GM23338 (cell line): ENCODE results near the gene ZFYVE26. TPM values are rescaled to one million over a fixed set of nuclear protein-coding genes. Genes with fewer than 3 reads are reported as not detected.

ENCODE experiments used
- ATAC-seq: fragments of 200-7000 bp; cut with Tn5 transposase; 3 replicates; pipeline ENCODE4 v1.9.1; 2020
- DNase-seq: peaks from one replicate; pipeline ENCODE4 v3.0.0-alpha.2; 2015; ENCODE audit warnings: low spot score
- H2AFZ ChIP-seq: fragments of 200-600 bp; sonication (generic); 2 replicates; pipeline ENCODE4 v1.8.0; 2016; ENCODE audit warnings: antibody characterized with exemption, mild to moderate bottlenecking, moderate library complexity
- H3F3A ChIP-seq: fragments of 200-600 bp; sonication (generic); replicated peaks from 2 replicates; pipeline ENCODE4 v1.8.0; 2017; ENCODE audit warnings: antibody characterized with exemption, mixed run types, low read depth
- H3K27ac ChIP-seq: fragments of 200-600 bp; sonication (generic); 2 replicates; pipeline ENCODE4 v1.6.1; 2016; ENCODE audit warnings: low read depth
- H3K27me3 ChIP-seq: fragments of 200-600 bp; sonication (generic); 2 replicates; pipeline ENCODE4 v1.8.0; 2016; ENCODE audit warnings: mild to moderate bottlenecking, mixed run types, moderate library complexity; ENCODE audit not compliant: insufficient read depth
- H3K36me3 ChIP-seq: fragments of 200-600 bp; sonication (generic); 2 replicates; pipeline ENCODE4 v1.8.0; 2016; ENCODE audit warnings: mild to moderate bottlenecking; ENCODE audit not compliant: insufficient read depth
- H3K4me1 ChIP-seq: fragments of 200-600 bp; sonication (generic); 2 replicates; pipeline ENCODE4 v1.8.0; 2016; ENCODE audit warnings: mild to moderate bottlenecking, moderate library complexity; ENCODE audit not compliant: insufficient read depth
- H3K4me2 ChIP-seq: fragments of 200-600 bp; sonication (generic); 2 replicates; pipeline ENCODE4 v1.7.1; 2017; ENCODE audit warnings: mixed run types
- H3K4me3 ChIP-seq: fragments of 200-600 bp; sonication (generic); 2 replicates; pipeline ENCODE4 v1.6.1; 2016; ENCODE audit warnings: mixed run types
- H3K79me2 ChIP-seq: fragments of 200-600 bp; sonication (generic); replicated peaks from 2 replicates; pipeline ENCODE4 v1.8.0; 2017; ENCODE audit warnings: mild to moderate bottlenecking; ENCODE audit not compliant: insufficient read depth
- H3K9me2 ChIP-seq: fragments of 200-600 bp; sonication (generic); 2 replicates; pipeline ENCODE4 v1.8.0; 2017; ENCODE audit not compliant: insufficient read depth
- H4K20me1 ChIP-seq: fragments of 200-600 bp; sonication (generic); replicated peaks from 2 replicates; pipeline ENCODE4 v1.8.0; 2017; ENCODE audit warnings: mild to moderate bottlenecking; ENCODE audit not compliant: insufficient read depth
- H3K27ac Mint-ChIP-seq: 2 replicates; pipeline ENCODE4 v1.8.0; 2020; ENCODE audit warnings: inconsistent platforms, mild to moderate bottlenecking, moderate library complexity, mixed read lengths
- H3K27me3 Mint-ChIP-seq: 3 replicates; pipeline ENCODE4 v1.8.0; 2022; ENCODE audit warnings: low read depth, mild to moderate bottlenecking, moderate library complexity, mixed read lengths, inconsistent platforms; ENCODE audit not compliant: insufficient read depth, poor library complexity
- H3K36me3 Mint-ChIP-seq: 3 replicates; pipeline ENCODE4 v1.8.0; 2021; ENCODE audit warnings: low read depth, mild to moderate bottlenecking, inconsistent platforms, moderate library complexity, mixed read lengths
- H3K4me1 Mint-ChIP-seq: 3 replicates; pipeline ENCODE4 v1.8.0; 2020; ENCODE audit warnings: mild to moderate bottlenecking, inconsistent platforms, mixed read lengths
- H3K4me3 Mint-ChIP-seq: 3 replicates; pipeline ENCODE4 v1.8.0; 2021; ENCODE audit warnings: moderate library complexity, mild to moderate bottlenecking, inconsistent platforms, mixed read lengths
- H3K9me3 Mint-ChIP-seq: 3 replicates; pipeline ENCODE4 v1.8.0; 2020; ENCODE audit warnings: moderate library complexity, mild to moderate bottlenecking, inconsistent platforms, mixed read lengths
- CREB1 ChIP-seq: fragments of 250-450 bp; sonication (Bioruptor Pico); IDR thresholded peaks from 2 replicates; pipeline ENCODE4 v1.5.0; 2020; ENCODE audit warnings: low read depth, mild to moderate bottlenecking, moderate library complexity
- CTCF ChIP-seq, 2 experiments: fragments of 200-600 bp in 1 of 2; sonication (generic) in 1 of 2; conservative IDR thresholded peaks; 2 replicates each; pipeline versions ENCODE4 v1.5.1 to v1.6.1; 2016 to 2017; ENCODE audit warnings: antibody characterized with exemption in 2 of 2, low read depth in 2 of 2, mild to moderate bottlenecking in 2 of 2, moderate library complexity in 1 of 2
- EZH2 ChIP-seq: fragments of 200-600 bp; sonication (generic); IDR thresholded peaks from one replicate; pipeline ENCODE4 v1.8.0; 2017; ENCODE audit warnings: antibody characterized with exemption, mild to moderate bottlenecking, low read depth; ENCODE audit not compliant: unreplicated experiment
- REST ChIP-seq: IDR thresholded peaks from one replicate; pipeline ENCODE4 v1.6.1; 2018; ENCODE audit warnings: antibody characterized with exemption; ENCODE audit not compliant: unreplicated experiment
- ZNF462 ChIP-seq: fragments of 250-450 bp; sonication (Bioruptor Pico); IDR thresholded peaks from 2 replicates; pipeline ENCODE4 v1.5.0; 2020; ENCODE audit warnings: mild to moderate bottlenecking, moderate library complexity
- polyA plus RNA-seq: library from polyadenylated mRNA; unstranded; fragments of >200 nt; fragmentation: Nextera tagmentation; extraction: Ambion mirVana; gene quantifications from 2 replicates; pipeline ENCODE4 v1.2.1, GENCODE V29; 2016
- total RNA-seq: library from RNA; depleted of rRNA; stranded (reverse); fragments of >200 nt; shearing (Covaris generic); gene quantifications from 2 replicates; pipeline ENCODE4 v1.2.3, GENCODE V29; 2014
- TF ChIP-seq, protein P1 (sequence below): IDR thresholded peaks from 2 replicates; pipeline ENCODE4 v1.6.1; 2016; ENCODE audit warnings: antibody characterized with exemption

Gene ZFYVE26
- total and polyA plus RNA-seq, 2 experiments from 2014 or later: 5.6 to 36.0 TPM

GRCh38 chr14:67852926-67853604 lies 36.7 kb upstream of the ZFYVE26 start (continued):
- no peak for TF ChIP-seq CTCF (conservative IDR thresholded peaks at IDR 0.05; ENCODE audit: low read depth in 2 of 2)
- TF ChIP-seq, protein P1, sequence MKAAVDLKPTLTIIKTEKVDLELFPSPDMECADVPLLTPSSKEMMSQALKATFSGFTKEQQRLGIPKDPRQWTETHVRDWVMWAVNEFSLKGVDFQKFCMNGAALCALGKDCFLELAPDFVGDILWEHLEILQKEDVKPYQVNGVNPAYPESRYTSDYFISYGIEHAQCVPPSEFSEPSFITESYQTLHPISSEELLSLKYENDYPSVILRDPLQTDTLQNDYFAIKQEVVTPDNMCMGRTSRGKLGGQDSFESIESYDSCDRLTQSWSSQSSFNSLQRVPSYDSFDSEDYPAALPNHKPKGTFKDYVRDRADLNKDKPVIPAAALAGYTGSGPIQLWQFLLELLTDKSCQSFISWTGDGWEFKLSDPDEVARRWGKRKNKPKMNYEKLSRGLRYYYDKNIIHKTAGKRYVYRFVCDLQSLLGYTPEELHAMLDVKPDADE: no peak
- TF ChIP-seq REST: no peak

DNA sequence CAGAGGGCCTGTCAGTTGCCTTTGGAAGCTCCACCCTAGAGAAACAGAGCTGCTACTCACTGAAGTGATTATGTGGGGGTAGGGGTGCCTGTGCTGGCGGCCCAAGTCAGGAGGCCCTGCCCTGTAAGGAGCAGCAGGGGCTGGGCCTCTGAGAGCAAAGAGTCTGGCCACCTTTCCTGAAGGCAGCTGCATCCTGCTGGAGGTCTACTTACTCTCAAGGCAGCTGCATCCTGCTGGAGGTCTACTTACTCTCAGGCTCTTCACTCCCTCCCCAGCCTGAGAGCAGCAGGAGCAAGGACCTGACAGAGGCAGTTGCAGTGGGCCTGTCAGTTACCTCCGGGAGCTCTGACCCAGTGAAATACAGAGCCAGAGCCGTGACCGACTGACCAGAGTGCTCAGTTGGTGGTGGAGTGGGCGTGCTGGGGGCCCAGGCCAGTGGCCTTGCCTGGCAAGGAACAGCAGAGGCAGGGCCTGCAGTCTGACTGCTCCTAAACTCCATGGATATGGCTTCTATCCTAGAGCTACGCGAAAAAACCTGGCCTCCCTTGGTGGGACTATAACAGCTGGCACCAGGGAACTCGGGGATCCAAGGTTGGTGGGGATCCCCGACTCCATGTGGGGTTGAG lies 35.5 kb upstream of the ZFYVE26 start:
- no peak overlapping the region for H3K4me3 Mint-ChIP-seq
- H3K36me3 Mint-ChIP-seq: peaks cover 6% of the 10 kb centered on the region; the same call in 1 of the 3 replicates
- Histone ChIP-seq H3F3A (no peaks in the 10 kb centered on the region), H3K4me1 (no peaks in the 10 kb centered on the region), H4K20me1 (no peaks in the 10 kb centered on the region), H3K27ac (no peak overlapping the region), H3K4me2 (no peak overlapping the region), H3K79me2 (no peaks in the 10 kb centered on the region), H3K27me3 (no peaks in the 10 kb centered on the region), H3K9me2 (peaks cover 2% of the 10 kb centered on the region), H3K36me3 (no peaks in the 10 kb centered on the region), H2AFZ (no peak overlapping the region), H3K4me3 (no peak overlapping the region)
- H3K27ac Mint-ChIP-seq: no peak overlapping the region
- no peaks in the 10 kb centered on the region; the same call in 2 of the 3 replicates for H3K4me1 Mint-ChIP-seq
- peaks cover 4% of the 10 kb centered on the region; the same call in 2 of the 3 replicates for H3K9me3 Mint-ChIP-seq
- DNase-seq (no peak), ATAC-seq (no peak)
- H3K27me3 Mint-ChIP-seq: peaks cover 2% of the 10 kb centered on the region
- TF ChIP-seq, protein P1: no peak
- no peak for TF ChIP-seq EZH2
- no peak for TF ChIP-seq CREB1 (CRISPR knock-in tag)
- TF ChIP-seq ZNF462 (CRISPR knock-in tag): no peak
